ENCODE measurements around the gene BCKDK. TPM values are rescaled to one million over a fixed set of nuclear protein-coding genes. Genes with fewer than 3 reads are reported as not detected.

BCKDK gene
- total and polyA plus RNA-seq, 2 of the 13 experiments (the other 11 are each of a cell fraction or from before 2014, with no cell fraction given), result 24.9 to 42.6 TPM

DNA sequence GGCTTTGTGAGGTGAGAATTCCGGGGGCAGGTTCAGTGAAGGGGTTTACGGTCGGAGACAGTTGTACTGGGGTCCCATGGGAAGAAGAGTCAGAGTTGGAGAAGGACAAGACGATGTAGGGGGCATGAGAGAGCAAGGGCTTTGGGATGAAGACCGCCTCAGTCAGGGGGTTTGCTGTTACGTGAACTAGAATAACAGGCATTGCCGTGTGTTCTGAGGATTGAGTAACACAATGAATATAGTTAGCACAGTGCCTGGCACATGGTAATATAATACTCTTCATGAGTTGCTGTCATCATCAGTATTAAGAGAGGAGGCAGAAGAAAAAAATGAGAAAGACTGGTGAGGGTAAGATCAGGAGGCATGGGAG is 33.4 kb upstream of the BCKDK start (continued):
- TF ChIP-seq ZNF747 (CRISPR knock-in tag; IDR thresholded peaks at IDR 0.05; ENCODE audit: borderline replicate concordance) (0 out of 2 replicates have a peak, but pooled peaks have one; percentile 2), ZNF143 (CRISPR knock-in tag; IDR thresholded peaks at IDR 0.05) (no peak), KDM2A (CRISPR knock-in tag; IDR thresholded peaks at IDR 0.05; ENCODE audit: borderline replicate concordance, low read depth) (no peak), ZNF446 (CRISPR knock-in tag; IDR thresholded peaks at IDR 0.05) (no peak), RFXANK (CRISPR knock-in tag; IDR thresholded peaks at IDR 0.05) (no peak), ZNF777 (CRISPR knock-in tag; IDR thresholded peaks at IDR 0.05) (no peak), ZFP82 (CRISPR knock-in tag; IDR thresholded peaks at IDR 0.05; ENCODE audit: borderline replicate concordance) (0 out of 2 replicates have a peak, but pooled peaks have one; percentile 65)
- TF ChIP-seq, protein P1, sequence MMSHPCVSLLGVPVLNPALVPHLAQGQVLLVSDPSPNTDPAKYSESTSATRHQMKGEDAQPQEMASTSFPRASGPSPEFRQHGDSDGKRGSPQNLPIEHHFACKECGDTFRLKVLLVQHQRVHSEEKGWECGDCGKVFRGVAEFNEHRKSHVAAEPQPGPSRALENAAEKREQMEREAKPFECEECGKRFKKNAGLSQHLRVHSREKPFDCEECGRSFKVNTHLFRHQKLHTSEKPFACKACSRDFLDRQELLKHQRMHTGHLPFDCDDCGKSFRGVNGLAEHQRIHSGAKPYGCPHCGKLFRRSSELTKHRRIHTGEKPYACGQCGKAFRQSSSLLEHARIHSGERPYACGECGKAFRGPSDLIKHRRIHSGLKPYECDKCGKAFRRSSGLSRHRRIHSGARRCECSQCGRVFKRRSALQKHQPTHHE (CRISPR knock-in tag; IDR thresholded peaks at IDR 0.05; ENCODE audit: borderline replicate concordance), result no peak
- TF ChIP-seq, protein P2, sequence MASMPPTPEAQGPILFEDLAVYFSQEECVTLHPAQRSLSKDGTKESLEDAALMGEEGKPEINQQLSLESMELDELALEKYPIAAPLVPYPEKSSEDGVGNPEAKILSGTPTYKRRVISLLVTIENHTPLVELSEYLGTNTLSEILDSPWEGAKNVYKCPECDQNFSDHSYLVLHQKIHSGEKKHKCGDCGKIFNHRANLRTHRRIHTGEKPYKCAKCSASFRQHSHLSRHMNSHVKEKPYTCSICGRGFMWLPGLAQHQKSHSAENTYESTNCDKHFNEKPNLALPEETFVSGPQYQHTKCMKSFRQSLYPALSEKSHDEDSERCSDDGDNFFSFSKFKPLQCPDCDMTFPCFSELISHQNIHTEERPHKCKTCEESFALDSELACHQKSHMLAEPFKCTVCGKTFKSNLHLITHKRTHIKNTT (CRISPR knock-in tag; IDR thresholded peaks at IDR 0.05), result no peak
- TF ChIP-seq, protein P3, sequence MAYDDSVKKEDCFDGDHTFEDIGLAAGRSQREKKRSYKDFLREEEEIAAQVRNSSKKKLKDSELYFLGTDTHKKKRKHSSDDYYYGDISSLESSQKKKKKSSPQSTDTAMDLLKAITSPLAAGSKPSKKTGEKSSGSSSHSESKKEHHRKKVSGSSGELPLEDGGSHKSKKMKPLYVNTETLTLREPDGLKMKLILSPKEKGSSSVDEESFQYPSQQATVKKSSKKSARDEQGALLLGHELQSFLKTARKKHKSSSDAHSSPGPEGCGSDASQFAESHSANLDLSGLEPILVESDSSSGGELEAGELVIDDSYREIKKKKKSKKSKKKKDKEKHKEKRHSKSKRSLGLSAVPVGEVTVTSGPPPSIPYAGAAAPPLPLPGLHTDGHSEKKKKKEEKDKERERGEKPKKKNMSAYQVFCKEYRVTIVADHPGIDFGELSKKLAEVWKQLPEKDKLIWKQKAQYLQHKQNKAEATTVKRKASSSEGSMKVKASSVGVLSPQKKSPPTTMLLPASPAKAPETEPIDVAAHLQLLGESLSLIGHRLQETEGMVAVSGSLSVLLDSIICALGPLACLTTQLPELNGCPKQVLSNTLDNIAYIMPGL (CRISPR knock-in tag; IDR thresholded peaks at IDR 0.05; ENCODE audit: borderline replicate concordance in 1 of 2, low read depth in 1 of 2), result no peak
- TF ChIP-seq, protein P4, sequence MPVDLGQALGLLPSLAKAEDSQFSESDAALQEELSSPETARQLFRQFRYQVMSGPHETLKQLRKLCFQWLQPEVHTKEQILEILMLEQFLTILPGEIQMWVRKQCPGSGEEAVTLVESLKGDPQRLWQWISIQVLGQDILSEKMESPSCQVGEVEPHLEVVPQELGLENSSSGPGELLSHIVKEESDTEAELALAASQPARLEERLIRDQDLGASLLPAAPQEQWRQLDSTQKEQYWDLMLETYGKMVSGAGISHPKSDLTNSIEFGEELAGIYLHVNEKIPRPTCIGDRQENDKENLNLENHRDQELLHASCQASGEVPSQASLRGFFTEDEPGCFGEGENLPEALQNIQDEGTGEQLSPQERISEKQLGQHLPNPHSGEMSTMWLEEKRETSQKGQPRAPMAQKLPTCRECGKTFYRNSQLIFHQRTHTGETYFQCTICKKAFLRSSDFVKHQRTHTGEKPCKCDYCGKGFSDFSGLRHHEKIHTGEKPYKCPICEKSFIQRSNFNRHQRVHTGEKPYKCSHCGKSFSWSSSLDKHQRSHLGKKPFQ (CRISPR knock-in tag; IDR thresholded peaks at IDR 0.05; ENCODE audit: insufficient replicate concordance), result no peak
- TF ChIP-seq, protein P5, sequence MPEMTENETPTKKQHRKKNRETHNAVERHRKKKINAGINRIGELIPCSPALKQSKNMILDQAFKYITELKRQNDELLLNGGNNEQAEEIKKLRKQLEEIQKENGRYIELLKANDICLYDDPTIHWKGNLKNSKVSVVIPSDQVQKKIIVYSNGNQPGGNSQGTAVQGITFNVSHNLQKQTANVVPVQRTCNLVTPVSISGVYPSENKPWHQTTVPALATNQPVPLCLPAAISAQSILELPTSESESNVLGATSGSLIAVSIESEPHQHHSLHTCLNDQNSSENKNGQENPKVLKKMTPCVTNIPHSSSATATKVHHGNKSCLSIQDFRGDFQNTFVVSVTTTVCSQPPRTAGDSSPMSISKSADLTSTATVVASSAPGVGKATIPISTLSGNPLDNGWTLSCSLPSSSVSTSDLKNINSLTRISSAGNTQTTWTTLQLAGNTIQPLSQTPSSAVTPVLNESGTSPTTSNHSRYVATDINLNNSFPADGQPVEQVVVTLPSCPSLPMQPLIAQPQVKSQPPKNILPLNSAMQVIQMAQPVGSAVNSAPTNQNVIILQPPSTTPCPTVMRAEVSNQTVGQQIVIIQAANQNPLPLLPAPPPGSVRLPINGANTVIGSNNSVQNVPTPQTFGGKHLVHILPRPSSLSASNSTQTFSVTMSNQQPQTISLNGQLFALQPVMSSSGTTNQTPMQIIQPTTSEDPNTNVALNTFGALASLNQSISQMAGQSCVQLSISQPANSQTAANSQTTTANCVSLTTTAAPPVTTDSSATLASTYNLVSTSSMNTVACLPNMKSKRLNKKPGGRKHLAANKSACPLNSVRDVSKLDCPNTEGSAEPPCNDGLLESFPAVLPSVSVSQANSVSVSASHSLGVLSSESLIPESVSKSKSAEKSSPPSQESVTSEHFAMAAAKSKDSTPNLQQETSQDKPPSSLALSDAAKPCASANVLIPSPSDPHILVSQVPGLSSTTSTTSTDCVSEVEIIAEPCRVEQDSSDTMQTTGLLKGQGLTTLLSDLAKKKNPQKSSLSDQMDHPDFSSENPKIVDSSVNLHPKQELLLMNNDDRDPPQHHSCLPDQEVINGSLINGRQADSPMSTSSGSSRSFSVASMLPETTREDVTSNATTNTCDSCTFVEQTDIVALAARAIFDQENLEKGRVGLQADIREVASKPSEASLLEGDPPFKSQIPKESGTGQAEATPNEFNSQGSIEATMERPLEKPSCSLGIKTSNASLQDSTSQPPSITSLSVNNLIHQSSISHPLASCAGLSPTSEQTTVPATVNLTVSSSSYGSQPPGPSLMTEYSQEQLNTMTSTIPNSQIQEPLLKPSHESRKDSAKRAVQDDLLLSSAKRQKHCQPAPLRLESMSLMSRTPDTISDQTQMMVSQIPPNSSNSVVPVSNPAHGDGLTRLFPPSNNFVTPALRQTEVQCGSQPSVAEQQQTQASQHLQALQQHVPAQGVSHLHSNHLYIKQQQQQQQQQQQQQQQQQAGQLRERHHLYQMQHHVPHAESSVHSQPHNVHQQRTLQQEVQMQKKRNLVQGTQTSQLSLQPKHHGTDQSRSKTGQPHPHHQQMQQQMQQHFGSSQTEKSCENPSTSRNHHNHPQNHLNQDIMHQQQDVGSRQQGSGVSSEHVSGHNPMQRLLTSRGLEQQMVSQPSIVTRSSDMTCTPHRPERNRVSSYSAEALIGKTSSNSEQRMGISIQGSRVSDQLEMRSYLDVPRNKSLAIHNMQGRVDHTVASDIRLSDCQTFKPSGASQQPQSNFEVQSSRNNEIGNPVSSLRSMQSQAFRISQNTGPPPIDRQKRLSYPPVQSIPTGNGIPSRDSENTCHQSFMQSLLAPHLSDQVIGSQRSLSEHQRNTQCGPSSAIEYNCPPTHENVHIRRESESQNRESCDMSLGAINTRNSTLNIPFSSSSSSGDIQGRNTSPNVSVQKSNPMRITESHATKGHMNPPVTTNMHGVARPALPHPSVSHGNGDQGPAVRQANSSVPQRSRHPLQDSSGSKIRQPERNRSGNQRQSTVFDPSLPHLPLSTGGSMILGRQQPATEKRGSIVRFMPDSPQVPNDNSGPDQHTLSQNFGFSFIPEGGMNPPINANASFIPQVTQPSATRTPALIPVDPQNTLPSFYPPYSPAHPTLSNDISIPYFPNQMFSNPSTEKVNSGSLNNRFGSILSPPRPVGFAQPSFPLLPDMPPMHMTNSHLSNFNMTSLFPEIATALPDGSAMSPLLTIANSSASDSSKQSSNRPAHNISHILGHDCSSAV (CRISPR knock-in tag; IDR thresholded peaks at IDR 0.05; ENCODE audit: borderline replicate concordance), result no peak
